ENCODE measurements around the gene MAPKAP1.

The MAPKAP1 gene

DNA sequence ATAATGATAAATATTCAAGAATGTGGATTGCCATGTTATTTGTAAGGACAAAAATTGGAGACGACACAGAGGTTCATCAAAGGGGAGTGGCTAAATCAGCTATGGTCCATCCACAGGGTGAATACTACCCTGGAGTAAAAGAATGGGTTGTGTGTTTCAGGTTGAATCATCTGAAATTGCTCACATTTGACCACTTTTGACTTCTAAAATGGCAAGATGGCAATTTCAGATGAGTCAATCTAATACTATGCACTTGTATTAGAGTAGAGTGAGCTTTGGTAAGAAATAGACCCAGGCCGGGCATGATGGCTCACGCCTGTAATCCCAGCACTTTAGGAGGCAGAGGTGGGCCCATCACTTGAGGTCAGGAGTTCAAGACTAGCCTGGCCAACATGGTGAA, 313.6 kb downstream of the MAPKAP1 start:
- DNase-seq (ENCODE audit: low read depth, low spot score), result no peak

DNA sequence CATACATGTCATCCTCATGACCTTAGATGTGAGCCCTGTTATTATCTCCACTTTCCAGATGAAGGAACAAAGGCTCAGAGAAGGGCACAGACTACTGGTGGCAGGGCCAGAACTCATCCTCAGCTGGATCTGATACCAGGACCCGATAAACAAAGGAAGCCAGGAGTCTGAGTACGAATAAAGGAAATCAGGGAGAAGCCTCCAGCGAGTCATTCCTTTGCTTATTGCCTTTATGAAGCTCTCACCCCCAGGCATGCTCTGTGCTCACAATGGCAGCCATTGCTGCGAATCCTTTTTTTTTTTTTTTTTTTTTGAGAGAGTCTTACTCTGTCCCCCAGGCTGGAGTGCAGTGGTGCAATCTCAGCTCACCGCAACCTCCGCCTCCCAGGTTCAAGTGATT, 315.3 kb downstream of the MAPKAP1 start:
- DNase-seq (ENCODE audit: low read depth, low spot score), result no peak

DNA sequence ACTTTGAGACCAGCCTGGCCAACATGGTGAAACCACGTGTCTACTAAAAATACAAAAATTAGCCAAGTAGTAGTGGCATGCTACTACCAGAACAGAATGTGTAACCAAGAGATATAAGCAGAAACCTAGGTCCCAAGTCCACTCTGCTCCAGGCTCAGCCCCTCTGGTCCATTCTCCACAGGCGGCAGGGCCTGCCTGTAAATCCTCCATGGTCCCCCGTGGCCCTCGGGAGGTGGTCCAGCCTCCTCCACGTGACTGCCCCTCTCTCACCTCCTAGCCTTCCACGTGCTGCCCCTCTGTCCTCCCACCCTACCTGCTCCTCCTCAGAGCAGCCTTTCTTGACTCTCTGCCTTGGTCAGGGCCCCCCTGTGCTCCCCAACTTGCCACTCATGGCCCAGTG, 318.0 kb downstream of the MAPKAP1 start:
- DNase-seq (ENCODE audit: low read depth, low spot score), result no peak

DNA sequence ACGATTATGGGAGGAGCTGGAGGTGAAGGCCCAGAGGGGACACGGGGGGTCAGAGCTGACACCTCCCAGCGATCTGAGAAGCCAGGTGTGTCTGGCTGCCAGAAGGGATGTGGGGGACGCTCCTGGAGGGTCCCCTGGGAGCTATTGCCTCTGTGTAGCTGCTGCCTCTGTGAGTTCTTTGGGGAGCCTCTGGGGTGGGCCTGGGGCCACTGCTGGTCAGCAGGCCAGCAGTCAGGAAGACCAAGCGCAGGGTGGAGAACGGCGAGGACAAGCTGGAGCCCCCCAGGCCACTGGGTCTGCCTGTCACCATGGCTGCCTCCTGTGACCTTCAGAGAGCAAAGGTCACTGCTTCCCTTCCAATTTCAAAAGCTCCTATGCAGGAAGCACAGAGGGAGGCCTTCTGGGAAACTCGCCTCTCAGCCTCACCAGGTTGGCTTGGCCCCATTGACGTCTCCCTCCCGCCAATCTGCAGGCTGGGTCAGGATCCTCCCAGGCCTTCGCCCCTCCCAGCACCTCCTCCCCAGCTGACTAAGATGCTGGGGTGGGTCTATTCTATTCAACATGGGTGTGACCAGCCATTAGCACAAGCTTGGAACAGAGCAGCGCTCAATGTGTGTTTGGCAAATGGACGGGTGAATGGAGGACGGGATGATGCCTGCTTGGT, 319.0 kb downstream of the MAPKAP1 start:
- DNase-seq (ENCODE audit: low read depth, low spot score), result peak; percentile 58
